Fibroblast of the aortic adventitia (primary cell): Measurements from ENCODE around the gene DIP2C. TPM values are rescaled to one million over a fixed set of nuclear protein-coding genes. Genes with fewer than 3 reads are reported as not detected.
"Not testable (repeated sequence)": the region's sequence is repeated elsewhere in the genome, so short reads cannot be mapped to it uniquely, and the experiment has no call there.

ENCODE experiments used
- DNase-seq: peaks from one replicate; pipeline ENCODE4 v3.0.0-alpha.2; 2010; ENCODE audit warnings: low read depth
- H3K4me3 ChIP-seq: 2 replicates; pipeline ENCODE4 v1.5.1; 2011; ENCODE audit warnings: low read depth, mild to moderate bottlenecking, control low read depth, low read length, moderate library complexity
- total RNA-seq: library from RNA; depleted of rRNA; stranded (reverse); fragments of >200 nt; gene quantifications from 2 replicates; pipeline ENCODE4 v1.2.3, GENCODE V29; 2012; ENCODE audit warnings: low replicate concordance
- TF ChIP-seq, protein P1 (sequence below): IDR thresholded peaks from 2 replicates; pipeline ENCODE4 v1.5.1; 2011; ENCODE audit warnings: mild to moderate bottlenecking, low read length, control low read depth, inconsistent platforms; ENCODE audit not compliant: insufficient read depth

The DIP2C gene
- total RNA-seq, 1 donor, result 15.7 TPM

- TF ChIP-seq, protein P1, sequence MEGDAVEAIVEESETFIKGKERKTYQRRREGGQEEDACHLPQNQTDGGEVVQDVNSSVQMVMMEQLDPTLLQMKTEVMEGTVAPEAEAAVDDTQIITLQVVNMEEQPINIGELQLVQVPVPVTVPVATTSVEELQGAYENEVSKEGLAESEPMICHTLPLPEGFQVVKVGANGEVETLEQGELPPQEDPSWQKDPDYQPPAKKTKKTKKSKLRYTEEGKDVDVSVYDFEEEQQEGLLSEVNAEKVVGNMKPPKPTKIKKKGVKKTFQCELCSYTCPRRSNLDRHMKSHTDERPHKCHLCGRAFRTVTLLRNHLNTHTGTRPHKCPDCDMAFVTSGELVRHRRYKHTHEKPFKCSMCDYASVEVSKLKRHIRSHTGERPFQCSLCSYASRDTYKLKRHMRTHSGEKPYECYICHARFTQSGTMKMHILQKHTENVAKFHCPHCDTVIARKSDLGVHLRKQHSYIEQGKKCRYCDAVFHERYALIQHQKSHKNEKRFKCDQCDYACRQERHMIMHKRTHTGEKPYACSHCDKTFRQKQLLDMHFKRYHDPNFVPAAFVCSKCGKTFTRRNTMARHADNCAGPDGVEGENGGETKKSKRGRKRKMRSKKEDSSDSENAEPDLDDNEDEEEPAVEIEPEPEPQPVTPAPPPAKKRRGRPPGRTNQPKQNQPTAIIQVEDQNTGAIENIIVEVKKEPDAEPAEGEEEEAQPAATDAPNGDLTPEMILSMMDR, result no peak
- no peak for DNase-seq
- H3K4me3 ChIP-seq, result no peak overlapping the region
Observed at GRCh38 chr10:398954-399353, 290.5 kb downstream of the DIP2C start.

- no peak overlapping the region for H3K4me3 ChIP-seq
- no peak for DNase-seq
- TF ChIP-seq, protein P1, result no peak
Observed at GRCh38 chr10:397321-398068, 292.0 kb downstream of the DIP2C start.

GRCh38 chr10:396535-397220 is 292.8 kb downstream of the DIP2C start:
- peak; percentile 18 for DNase-seq
- TF ChIP-seq, protein P1, result no peak
- H3K4me3 ChIP-seq, result no peak overlapping the region

- TF ChIP-seq, protein P1, result no peak
- no peak overlapping the region for H3K4me3 ChIP-seq
- DNase-seq, result no peak
Observed at GRCh38 chr10:396107-396506, 293.4 kb downstream of the DIP2C start.

- no peak overlapping the region for H3K4me3 ChIP-seq
- DNase-seq, result no peak
- TF ChIP-seq, protein P1, result no peak
Observed at GRCh38 chr10:395665-396064, 293.8 kb downstream of the DIP2C start.

DNA sequence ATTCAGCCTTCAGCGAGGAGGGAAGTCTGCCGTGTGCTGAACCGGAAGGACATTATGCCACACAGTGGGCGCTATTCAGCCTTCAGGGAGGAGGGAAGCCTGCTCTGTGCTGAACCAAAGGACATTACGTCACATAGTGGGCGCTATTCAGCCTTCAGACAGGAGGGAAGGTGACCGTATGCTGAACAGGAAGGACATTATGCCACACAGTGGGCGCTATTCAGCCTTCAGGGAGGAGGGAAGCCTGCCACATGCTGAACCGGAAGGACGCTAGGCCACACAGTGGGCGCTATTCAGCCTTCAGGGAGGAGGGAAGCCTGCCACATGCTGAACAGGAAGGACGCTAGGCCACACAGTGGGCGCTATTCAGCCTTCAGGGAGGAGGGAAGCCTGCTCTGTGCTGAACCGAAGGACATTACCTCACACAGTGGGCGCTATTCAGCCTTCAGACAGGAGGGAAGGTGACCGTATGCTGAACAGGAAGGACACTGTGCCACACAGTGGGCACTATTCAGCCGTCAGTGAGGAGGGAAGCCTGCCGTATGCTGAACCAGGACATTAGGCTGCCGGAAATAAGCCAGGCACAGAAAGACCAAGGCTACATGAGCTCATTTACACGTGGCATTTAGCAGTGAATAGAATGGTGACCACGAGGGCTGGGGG is 294.9 kb downstream of the DIP2C start:
- peak; percentile 11 for DNase-seq

GRCh38 chr10:393787-394438 is 295.6 kb downstream of the DIP2C start:
- no peak for DNase-seq
- TF ChIP-seq, protein P1, result no peak
- H3K4me3 ChIP-seq, result no peak overlapping the region

More for the DNA sequence above, 294.9 kb downstream of the DIP2C start:
- H3K4me3 ChIP-seq, result not testable (repeated sequence)
